DMS79 treated with DMSO at 0.1 percent for 48 hours (cell line): Measurements from ENCODE around the gene SLC6A20.
"Not testable (repeated sequence)": the region's sequence is repeated elsewhere in the genome, so short reads cannot be mapped to it uniquely, and the experiment has no call there.

Experiments
- DNase-seq: peaks from one replicate; lab custom pipeline; 2025; lab: John Stamatoyannopoulos, UW

SLC6A20 gene

DNA sequence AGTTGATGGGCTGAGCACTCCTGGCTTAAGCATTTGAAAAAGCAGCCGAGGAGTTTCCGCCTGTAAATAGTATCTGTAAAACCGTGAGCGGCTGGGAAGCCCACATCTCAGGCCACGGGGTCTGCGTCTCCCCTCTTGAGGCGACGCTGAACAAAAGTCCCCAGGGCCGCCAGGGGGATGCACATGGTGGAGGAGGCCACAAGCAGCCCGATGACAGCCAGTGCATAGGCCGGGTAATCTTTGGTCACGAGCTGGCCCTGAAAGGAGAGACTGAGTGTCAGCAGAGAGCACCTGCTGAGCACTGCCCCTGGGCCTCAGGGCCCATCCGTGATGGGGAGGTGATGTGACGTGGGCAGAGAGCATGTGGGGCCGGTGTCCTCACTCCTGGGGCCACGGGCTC lies 37.5 kb downstream of the SLC6A20 start:
- DNase-seq, result no peak

GRCh38 chr3:45757141-45757540 lies 39.2 kb downstream of the SLC6A20 start:
- not testable (repeated sequence) for DNase-seq

DNA sequence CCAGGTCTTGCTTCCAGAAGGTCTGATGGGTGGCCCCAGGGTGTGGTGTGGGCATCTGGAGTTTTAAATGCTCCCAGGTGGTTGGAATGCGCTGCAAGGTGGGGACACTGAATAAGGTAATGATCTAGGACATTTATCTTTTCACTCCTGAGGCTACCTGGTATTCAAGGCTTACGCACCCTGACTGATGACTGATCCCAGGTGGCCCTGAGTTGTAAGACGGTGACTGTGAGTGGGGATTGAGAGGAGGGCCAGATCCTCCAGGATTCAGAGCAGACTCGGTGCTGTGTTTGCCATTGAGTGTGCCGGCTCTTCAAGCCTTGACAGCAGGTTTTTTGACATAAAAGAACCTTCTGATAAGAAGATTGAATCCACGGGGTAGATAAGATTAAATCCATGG lies 40.3 kb downstream of the SLC6A20 start:
- no peak for DNase-seq

GRCh38 chr3:45754461-45754860 lies 41.9 kb downstream of the SLC6A20 start:
- no peak for DNase-seq

DNA sequence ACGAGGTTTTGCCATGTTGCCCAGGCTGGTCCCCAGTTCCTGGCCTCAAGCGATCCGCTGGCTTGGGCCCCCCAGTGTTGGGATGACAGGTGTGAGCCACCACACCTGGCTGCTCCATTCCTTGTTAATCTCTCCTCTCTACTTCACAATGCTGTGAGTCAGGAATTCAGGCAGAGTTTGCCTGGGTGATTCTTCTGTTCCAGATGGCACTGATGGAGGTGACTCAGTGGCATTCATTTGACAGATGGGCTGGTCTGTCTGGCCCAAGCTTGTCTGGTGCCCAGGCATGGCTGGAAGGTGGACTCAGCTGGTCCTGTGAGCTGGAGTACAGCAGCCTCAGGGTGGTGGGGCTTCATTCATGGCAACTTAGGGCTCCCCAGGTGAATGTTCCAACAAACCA lies 43.2 kb downstream of the SLC6A20 start:
- DNase-seq, result no peak

GRCh38 chr3:45751537-45752242 lies 44.6 kb downstream of the SLC6A20 start:
- DNase-seq, result no peak

GRCh38 chr3:45749880-45750279 lies 46.5 kb downstream of the SLC6A20 start:
- DNase-seq, result no peak

GRCh38 chr3:45749036-45749600 lies 47.2 kb downstream of the SLC6A20 start:
- DNase-seq, result not testable (repeated sequence)

GRCh38 chr3:45748068-45748467 lies 48.3 kb downstream of the SLC6A20 start:
- no peak for DNase-seq

DNA sequence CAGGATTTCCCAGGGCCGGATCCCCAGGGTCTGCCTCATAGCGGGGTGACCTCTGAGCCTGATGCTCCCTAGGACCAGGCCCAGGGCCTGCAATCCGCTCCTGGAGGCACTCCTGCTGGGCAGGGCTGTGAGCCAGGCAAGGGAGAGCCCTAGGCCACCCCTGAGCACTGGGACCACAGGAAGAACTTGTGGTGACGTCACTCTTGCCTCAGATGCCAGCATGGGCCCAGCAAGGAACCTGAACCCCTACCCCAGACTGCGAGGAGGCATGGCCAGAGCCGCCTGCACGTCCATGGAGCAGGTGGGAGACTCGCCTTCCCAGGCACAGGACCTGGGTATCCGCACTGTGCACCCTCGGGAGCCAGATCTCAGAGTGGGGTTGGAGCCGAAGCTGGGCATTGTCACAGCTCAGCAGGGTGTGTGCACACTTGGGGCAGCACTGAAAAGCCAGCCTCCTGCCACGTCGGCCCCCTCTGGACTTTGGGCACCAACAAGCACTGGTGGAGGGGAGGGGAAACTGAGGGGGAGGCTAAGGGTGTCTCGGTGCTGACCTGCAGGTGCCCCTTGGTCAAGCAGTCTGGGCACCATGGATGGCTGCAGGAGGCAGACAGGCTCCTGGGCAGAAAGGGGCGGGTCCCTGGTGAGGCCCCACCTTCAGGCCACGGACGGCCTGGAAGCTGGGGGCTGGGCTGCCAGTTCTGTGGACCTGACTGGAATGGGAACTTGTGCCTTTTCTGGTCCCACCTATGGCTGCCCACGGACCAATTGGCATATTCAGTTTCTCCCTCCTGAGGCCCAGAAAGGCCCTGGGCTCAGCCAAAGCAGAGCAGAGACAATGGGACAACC lies 49.3 kb downstream of the SLC6A20 start:
- DNase-seq, result no peak

- DNase-seq, result no peak
Measured at GRCh38 chr3:45746165-45746776, 50.1 kb downstream of the SLC6A20 start.

GRCh38 chr3:45742461-45743089 lies 53.8 kb downstream of the SLC6A20 start:
- no peak for DNase-seq

- no peak for DNase-seq
Measured at GRCh38 chr3:45741742-45742460, 54.4 kb downstream of the SLC6A20 start.

DNA sequence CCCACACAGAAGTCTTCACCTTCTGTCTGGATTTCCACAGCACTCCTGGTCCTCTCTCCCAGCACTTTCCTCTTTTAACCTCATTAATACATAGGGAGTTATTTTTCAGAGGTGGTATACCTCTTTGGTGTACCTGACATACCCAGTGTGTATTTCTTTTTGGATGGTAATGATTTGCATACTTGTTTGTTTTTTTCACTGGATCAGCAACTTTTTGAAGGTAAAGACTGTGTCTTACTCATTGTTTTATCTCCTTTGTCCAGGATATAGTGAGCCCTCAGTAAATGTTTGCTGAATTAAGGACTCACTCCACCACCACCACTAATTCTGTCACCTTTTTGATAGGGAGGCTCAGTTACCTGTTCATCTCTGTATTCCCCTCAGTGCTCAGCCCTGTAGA lies 55.1 kb downstream of the SLC6A20 start:
- no peak for DNase-seq

- DNase-seq, result no peak
Measured at GRCh38 chr3:45739991-45740390, 56.3 kb downstream of the SLC6A20 start.

GRCh38 chr3:45737234-45737633 lies 59.1 kb downstream of the SLC6A20 start:
- no peak for DNase-seq

- no peak for DNase-seq
Measured at GRCh38 chr3:45736707-45737106, 59.6 kb downstream of the SLC6A20 start.

DNA sequence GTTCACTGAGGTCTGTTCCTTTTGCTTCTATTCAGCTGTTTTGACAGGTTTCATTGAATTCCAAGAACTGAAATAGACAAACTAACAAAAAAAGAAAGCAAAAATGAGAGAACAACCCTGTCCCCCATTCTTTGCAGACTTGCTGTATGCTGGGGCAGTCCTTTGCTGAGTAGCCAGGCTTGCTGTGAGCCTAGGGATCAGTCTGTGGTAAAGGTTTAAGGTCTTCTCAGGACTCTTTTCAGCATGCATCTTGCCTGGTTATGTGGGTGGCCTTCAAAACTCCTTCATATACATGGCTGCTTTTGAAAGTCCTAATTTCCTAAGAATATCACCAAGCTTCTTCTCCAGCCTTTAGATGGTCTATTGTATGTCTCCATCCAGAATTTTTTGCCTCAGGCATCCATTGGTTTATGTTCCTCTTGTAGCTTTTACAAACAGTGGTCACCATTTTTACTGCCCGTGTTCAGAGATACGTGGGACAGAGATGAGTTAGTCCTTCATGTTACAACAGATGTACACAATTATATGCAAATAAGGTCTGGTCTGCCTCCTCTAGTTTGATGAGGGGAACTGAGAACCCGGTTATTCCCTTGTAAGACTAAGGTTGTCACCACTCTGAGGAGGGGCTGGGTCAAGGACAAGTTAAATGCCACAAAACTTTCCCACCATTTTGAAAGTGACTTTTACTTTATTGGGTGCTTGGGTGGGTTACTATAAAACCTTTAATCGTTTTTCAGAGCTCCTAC lies 65.8 kb downstream of the SLC6A20 start:
- no peak for DNase-seq

- DNase-seq, result no peak
Measured at GRCh38 chr3:45729614-45730013, 66.7 kb downstream of the SLC6A20 start.

GRCh38 chr3:45724911-45725310 lies 71.4 kb downstream of the SLC6A20 start:
- DNase-seq, result no peak
